ENCODE measurements around the gene MAJIN. TPM values are rescaled to one million over a fixed set of nuclear protein-coding genes. Genes with fewer than 3 reads are reported as not detected.

Gene MAJIN
- total and polyA plus RNA-seq, 9 of the 15 experiments (the other 6 are each of a cell fraction or from before 2014, with no cell fraction given), result 0.17 to 0.83 (median 0.24) TPM; not detected in 2

DNA sequence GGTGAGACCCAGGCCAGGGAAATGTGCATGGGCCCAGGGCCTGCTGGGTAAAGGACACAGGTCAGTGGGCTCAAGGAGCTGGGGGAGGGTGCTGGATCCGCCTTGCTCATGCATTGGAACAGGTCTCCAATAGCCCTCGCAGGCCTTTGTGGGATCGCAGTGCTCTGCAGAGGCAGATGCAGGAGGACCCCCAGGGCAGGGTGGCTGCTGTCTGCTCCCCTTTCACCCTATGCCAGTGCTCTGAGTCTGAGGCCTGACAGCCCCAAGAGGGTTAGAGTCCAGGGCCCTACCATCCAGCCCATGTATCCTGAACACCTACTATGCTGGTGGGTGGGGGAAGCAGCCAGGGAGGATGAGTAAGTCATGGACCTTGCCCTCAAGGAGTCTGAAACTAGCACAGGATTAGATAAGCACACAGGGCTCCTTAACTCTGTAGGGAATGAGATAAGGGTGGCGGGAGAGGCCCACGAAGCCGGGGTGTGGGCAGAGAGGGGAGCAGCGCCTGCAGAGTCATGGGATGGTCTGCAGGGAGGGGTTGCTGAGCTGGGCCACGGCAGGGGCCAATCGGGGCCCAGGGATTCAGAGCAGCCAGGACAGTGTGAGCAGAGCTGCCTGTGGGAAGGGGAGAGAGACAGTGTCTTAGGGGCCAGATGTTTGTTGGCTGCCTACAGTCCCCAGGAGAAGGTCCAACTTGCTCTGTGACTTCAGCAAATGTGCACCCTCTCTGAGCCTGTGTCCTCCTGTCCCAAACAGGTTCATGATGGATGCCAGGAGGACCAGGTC is 83.0 kb downstream of the MAJIN start (continued):
- TF ChIP-seq, protein P1, sequence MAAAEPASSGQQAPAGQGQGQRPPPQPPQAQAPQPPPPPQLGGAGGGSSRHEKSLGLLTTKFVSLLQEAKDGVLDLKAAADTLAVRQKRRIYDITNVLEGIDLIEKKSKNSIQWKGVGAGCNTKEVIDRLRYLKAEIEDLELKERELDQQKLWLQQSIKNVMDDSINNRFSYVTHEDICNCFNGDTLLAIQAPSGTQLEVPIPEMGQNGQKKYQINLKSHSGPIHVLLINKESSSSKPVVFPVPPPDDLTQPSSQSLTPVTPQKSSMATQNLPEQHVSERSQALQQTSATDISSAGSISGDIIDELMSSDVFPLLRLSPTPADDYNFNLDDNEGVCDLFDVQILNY (CRISPR knock-in tag; IDR thresholded peaks at IDR 0.05), result peak; percentile 70; the same call in 1 of the 2 replicates
- TF ChIP-seq HDGF (IDR thresholded peaks at IDR 0.05) (0 out of 2 replicates have a peak, but pooled peaks have one; percentile 26), TAL1 (IDR thresholded peaks at IDR 0.05) (peak; percentile 99), HMGN3 (IDR thresholded peaks at IDR 0.05; ENCODE audit: borderline replicate concordance, extremely low read depth, insufficient read length, low read depth, low read length) (peak; percentile 100), STAT5A (IDR thresholded peaks at IDR 0.05; ENCODE audit: borderline replicate concordance, low read length) (peak; percentile 89), YBX1 (IDR thresholded peaks at IDR 0.05) (no peak), SMAD1 (IDR thresholded peaks at IDR 0.05; ENCODE audit: low read depth, low read length, partially characterized antibody) (peak; percentile 83), RAD21 (CRISPR knock-in tag; conservative IDR thresholded peaks at IDR 0.05 in 1 of 2, IDR thresholded peaks at IDR 0.05 in 1 of 2) (peak in 1 of 2 experiments; percentile 8; a peak in 2 of 4 replicates), ELF2 (CRISPR knock-in tag; IDR thresholded peaks at IDR 0.05) (no peak), FOXA1 (IDR thresholded peaks at IDR 0.05; ENCODE audit: borderline replicate concordance) (no peak), ZNF121 (CRISPR knock-in tag; conservative IDR thresholded peaks at IDR 0.05) (no peak), FOXK2 (conservative IDR thresholded peaks at IDR 0.05 in 1 of 2, IDR thresholded peaks at IDR 0.05 in 1 of 2; ENCODE audit: low read depth in 2 of 2) (peak; percentile 15 to 61; a peak in 1 of 4 replicates), KAT8 (IDR thresholded peaks at IDR 0.05; ENCODE audit: low read depth) (no peak), DIDO1 (tag; IDR thresholded peaks at IDR 0.05; ENCODE audit: low read depth) (no peak), CC2D1A (IDR thresholded peaks at IDR 0.05) (peak; percentile 95; the same call in 1 of the 2 replicates), HEY1 (CRISPR knock-in tag; IDR thresholded peaks at IDR 0.05; ENCODE audit: borderline replicate concordance) (no peak), ZNF780A (CRISPR knock-in tag; IDR thresholded peaks at IDR 0.05) (no peak)
- TF ChIP-seq, protein P2, sequence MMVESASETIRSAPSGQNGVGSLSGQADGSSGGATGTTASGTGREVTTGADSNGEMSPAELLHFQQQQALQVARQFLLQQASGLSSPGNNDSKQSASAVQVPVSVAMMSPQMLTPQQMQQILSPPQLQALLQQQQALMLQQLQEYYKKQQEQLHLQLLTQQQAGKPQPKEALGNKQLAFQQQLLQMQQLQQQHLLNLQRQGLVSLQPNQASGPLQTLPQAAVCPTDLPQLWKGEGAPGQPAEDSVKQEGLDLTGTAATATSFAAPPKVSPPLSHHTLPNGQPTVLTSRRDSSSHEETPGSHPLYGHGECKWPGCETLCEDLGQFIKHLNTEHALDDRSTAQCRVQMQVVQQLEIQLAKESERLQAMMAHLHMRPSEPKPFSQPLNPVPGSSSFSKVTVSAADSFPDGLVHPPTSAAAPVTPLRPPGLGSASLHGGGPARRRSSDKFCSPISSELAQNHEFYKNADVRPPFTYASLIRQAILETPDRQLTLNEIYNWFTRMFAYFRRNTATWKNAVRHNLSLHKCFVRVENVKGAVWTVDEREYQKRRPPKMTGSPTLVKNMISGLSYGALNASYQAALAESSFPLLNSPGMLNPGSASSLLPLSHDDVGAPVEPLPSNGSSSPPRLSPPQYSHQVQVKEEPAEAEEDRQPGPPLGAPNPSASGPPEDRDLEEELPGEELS (CRISPR knock-in tag; IDR thresholded peaks at IDR 0.05; ENCODE audit: borderline replicate concordance), result no peak
- TF ChIP-seq, protein P3, sequence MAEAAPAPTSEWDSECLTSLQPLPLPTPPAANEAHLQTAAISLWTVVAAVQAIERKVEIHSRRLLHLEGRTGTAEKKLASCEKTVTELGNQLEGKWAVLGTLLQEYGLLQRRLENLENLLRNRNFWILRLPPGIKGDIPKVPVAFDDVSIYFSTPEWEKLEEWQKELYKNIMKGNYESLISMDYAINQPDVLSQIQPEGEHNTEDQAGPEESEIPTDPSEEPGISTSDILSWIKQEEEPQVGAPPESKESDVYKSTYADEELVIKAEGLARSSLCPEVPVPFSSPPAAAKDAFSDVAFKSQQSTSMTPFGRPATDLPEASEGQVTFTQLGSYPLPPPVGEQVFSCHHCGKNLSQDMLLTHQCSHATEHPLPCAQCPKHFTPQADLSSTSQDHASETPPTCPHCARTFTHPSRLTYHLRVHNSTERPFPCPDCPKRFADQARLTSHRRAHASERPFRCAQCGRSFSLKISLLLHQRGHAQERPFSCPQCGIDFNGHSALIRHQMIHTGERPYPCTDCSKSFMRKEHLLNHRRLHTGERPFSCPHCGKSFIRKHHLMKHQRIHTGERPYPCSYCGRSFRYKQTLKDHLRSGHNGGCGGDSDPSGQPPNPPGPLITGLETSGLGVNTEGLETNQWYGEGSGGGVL (CRISPR knock-in tag; IDR thresholded peaks at IDR 0.05), result no peak
- TF ChIP-seq, protein P4, sequence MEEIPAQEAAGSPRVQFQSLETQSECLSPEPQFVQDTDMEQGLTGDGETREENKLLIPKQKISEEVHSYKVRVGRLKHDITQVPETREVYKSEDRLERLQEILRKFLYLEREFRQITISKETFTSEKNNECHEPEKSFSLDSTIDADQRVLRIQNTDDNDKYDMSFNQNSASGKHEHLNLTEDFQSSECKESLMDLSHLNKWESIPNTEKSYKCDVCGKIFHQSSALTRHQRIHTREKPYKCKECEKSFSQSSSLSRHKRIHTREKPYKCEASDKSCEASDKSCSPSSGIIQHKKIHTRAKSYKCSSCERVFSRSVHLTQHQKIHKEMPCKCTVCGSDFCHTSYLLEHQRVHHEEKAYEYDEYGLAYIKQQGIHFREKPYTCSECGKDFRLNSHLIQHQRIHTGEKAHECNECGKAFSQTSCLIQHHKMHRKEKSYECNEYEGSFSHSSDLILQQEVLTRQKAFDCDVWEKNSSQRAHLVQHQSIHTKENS (CRISPR knock-in tag; IDR thresholded peaks at IDR 0.05), result no peak
- TF ChIP-seq, protein P5, sequence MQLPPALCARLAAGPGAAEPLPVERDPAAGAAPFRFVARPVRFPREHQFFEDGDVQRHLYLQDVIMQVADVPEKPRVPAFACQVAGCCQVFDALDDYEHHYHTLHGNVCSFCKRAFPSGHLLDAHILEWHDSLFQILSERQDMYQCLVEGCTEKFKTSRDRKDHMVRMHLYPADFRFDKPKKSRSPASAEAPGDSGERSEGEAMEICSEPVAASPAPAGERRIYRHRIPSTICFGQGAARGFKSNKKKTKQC (CRISPR knock-in tag; IDR thresholded peaks at IDR 0.05), result no peak

Measured in K562 (cell line).